Measurements from ENCODE around the gene KCNMB3.
"Not testable (repeated sequence)": the region's sequence is repeated elsewhere in the genome, so short reads cannot be mapped to it uniquely, and the experiment has no call there.

The KCNMB3 gene

DNA sequence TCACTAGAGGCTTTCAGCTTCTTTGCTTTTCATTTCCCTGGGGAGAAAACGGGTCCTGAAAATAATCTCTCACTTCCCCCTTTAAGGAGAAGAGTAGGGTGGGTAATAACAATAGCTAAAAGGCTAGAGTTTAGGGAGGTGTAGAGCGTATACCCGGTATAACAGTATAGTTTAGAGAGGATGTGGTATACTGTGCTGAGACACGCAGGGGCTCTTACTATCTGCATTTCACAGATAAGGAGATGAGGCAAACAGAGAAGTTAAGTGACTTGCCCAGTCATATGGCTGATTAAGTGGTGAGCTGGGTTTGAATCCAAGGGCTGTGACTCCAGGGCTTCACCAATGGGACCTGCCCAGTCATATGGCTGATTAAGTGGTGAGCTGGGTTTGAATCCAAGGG, 15.0 kb upstream of the KCNMB3 start:
- H3K4me3 ChIP-seq (ENCODE audit: control insufficient read depth, low read depth, low read length) = no peak overlapping the region
- no peak for DNase-seq (ENCODE audit: low read depth)
- TF ChIP-seq, protein P1, sequence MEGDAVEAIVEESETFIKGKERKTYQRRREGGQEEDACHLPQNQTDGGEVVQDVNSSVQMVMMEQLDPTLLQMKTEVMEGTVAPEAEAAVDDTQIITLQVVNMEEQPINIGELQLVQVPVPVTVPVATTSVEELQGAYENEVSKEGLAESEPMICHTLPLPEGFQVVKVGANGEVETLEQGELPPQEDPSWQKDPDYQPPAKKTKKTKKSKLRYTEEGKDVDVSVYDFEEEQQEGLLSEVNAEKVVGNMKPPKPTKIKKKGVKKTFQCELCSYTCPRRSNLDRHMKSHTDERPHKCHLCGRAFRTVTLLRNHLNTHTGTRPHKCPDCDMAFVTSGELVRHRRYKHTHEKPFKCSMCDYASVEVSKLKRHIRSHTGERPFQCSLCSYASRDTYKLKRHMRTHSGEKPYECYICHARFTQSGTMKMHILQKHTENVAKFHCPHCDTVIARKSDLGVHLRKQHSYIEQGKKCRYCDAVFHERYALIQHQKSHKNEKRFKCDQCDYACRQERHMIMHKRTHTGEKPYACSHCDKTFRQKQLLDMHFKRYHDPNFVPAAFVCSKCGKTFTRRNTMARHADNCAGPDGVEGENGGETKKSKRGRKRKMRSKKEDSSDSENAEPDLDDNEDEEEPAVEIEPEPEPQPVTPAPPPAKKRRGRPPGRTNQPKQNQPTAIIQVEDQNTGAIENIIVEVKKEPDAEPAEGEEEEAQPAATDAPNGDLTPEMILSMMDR (IDR thresholded peaks at IDR 0.05; ENCODE audit: control insufficient read depth, insufficient read depth, low read depth, low read length, missing control alignments) = no peak

DNA sequence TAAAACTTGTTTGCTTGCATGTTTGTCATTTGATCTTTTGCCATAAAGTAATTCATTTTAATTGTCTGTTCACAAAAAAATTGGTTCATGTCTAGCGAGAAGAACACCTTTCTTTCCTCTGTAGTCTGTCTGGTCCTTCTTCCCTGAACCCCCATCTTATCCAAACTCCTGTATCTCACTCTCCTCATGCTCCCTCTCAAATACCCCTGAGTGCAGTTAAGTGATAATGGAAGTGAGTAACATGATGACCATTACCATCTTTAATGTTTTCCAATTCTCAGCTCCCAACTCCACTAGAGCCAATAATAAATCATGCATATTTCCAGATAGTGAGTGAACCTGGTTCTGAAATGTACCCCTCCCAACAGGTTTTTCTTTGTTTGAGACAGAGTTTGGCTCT, 14.2 kb upstream of the KCNMB3 start:
- no peak for DNase-seq (ENCODE audit: low read depth)
- TF ChIP-seq, protein P1 (IDR thresholded peaks at IDR 0.05; ENCODE audit: control insufficient read depth, insufficient read depth, low read depth, low read length, missing control alignments) = no peak
- H3K4me3 ChIP-seq (ENCODE audit: control insufficient read depth, low read depth, low read length) = no peak overlapping the region

- no peak overlapping the region for H3K4me3 ChIP-seq (ENCODE audit: control insufficient read depth, low read depth, low read length)
- DNase-seq (ENCODE audit: low read depth) = no peak
- TF ChIP-seq, protein P1 (IDR thresholded peaks at IDR 0.05; ENCODE audit: control insufficient read depth, insufficient read depth, low read depth, low read length, missing control alignments) = no peak
Observed at GRCh38 chr3:179264449-179264848, 13.5 kb upstream of the KCNMB3 start.

DNA sequence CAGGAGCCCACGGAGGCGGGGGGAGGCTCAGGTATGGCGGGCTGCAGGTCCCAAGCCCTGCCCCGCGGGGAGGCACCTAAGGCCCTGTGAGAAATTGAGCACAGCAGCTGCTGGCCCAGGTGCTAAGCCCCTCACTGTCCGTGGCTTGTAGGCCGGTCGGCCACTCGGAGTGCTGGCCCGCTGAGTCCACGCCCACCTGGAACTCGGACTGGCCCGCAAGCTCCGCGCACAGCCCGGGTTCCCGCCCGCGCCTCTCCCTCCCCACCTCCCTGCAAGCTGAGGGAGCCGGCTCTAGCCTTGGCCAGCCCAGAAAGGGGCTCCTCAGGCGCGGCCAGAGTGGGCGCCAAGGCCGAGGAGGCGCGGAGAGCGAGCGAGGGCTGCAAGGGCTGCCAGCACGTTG, 12.2 kb upstream of the KCNMB3 start:
- TF ChIP-seq, protein P1 (IDR thresholded peaks at IDR 0.05; ENCODE audit: control insufficient read depth, insufficient read depth, low read depth, low read length, missing control alignments) = no peak
- no peak overlapping the region for H3K4me3 ChIP-seq (ENCODE audit: control insufficient read depth, low read depth, low read length)

GRCh38 chr3:179260949-179261765, 10.2 kb upstream of the KCNMB3 start:
- TF ChIP-seq, protein P1 (IDR thresholded peaks at IDR 0.05; ENCODE audit: control insufficient read depth, insufficient read depth, low read depth, low read length, missing control alignments) = no peak
- peak overlapping the region; percentile 56 for H3K4me3 ChIP-seq (ENCODE audit: control insufficient read depth, low read depth, low read length)
- peak; percentile 4 for DNase-seq (ENCODE audit: low read depth)

More for the DNA sequence above, 12.2 kb upstream of the KCNMB3 start:
- DNase-seq (ENCODE audit: low read depth) = no peak

- H3K4me3 ChIP-seq (ENCODE audit: control insufficient read depth, low read depth, low read length); DNase-seq (ENCODE audit: low read depth): not testable (repeated sequence)
Observed at GRCh38 chr3:179259959-179260756, 9.2 kb upstream of the KCNMB3 start.

GRCh38 chr3:179258820-179259219, 7.9 kb upstream of the KCNMB3 start:
- TF ChIP-seq, protein P1 (IDR thresholded peaks at IDR 0.05; ENCODE audit: control insufficient read depth, insufficient read depth, low read depth, low read length, missing control alignments) = no peak
- H3K4me3 ChIP-seq (ENCODE audit: control insufficient read depth, low read depth, low read length) = no peak overlapping the region
- DNase-seq (ENCODE audit: low read depth) = no peak

DNA sequence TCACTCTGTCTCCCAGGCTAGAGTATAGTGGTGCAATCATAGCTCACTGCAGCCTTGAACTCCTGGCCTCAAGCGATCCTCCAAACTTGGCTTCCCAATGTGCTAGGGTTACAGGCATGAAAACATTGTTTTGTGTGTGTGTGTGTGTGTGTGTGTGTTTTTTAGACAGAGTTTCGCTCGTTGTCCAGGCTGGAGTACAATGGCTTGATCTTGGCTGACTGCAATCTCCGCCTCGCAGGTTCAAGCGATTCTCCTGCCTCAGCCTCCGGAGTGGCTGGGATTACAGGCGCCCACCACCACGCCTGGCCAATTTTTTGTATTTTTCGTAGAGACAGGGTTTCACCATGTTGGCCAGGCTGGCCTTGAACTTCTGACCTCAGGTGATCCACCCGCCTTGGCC, 6.8 kb upstream of the KCNMB3 start:
- DNase-seq (ENCODE audit: low read depth); H3K4me3 ChIP-seq (ENCODE audit: control insufficient read depth, low read depth, low read length): not testable (repeated sequence)
